Hematopoietic multipotent progenitor cell (in vitro differentiated cells): ENCODE results near the gene SCMH1. TPM values are rescaled to one million over a fixed set of nuclear protein-coding genes. Genes with fewer than 3 reads are reported as not detected.

Experiments
- DNase-seq, 3 donors: peaks; one replicate each; pipeline ENCODE4 v3.0.0-alpha.2; 2011 to 2015; ENCODE audit warnings: low read depth in 2 of 3, low spot score in 2 of 3
- total RNA-seq: library from RNA; depleted of rRNA; stranded (reverse); fragments of >200 nt; gene quantifications from one replicate; pipeline ENCODE4 v1.2.3, GENCODE V29; 2012

Gene SCMH1
- total RNA-seq = 39.3 TPM

GRCh38 chr1:41241749-41242341, at the start of gene SCMH1:
SCMH1 (minus strand) TSS chr1:41242306; CDS start chr1:41186133, 56,173 bp downstream.
- DNase-seq = peak; percentile 26 to 69 (median 61)

DNA sequence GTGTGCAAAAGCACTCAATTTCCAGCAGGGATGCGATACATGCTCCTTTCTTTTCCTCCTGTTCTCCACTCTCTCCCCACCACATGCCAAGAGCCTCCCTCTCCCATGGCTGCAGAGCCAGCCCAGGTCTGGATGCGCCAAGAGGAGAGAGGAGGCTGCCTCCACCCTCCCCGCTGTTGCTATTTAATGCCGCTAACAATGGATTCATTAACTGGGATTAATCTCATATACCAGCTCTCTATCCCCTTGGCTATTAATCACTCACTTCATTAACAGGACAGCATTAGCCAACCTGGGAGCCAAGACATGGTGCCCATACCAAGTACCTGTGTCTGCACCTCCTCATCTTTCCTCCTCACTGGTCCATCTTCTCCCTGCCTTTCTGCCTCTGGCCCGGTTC, 49.1 kb upstream of the SCMH1 start:
- no peak for DNase-seq

DNA sequence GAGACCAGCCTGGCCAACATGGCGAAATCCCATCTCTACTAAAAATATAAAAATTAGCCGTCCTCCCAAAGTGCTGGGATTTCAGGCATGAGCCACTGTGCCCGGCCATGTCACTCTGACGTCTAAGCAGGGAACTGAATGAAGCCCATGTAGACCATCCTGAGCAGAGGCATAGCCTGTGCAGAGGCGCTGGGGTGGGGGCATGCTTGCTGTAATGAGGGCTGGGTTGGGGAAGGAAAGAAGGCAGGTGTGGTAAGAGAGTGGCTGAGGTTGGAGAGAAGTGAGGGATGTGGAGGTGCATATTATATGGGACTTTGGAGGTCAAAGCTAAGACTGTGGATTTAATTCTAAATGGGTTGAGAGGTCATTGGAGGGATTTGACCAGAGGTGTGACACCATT, 47.1 kb upstream of the SCMH1 start:
- DNase-seq = no peak

DNA sequence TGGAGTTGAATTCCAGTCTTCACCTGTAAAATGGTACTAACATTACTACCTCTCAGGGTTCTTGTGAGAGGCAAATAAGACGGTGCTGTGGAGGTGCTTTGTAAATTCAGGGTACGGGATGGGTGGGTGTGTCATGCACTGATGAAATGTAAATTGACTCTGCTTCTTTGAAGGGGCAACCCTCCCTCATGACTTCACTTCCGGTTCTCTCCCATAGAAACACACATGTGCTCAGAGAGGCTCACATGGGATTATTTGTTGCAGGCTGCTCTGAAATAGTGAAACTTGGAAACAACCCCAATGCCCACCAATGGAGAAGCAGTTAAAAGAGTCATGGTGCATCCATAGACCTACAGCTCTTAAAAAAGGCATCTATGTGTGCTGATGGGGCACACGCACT, 44.9 kb upstream of the SCMH1 start:
- no peak for DNase-seq

DNA sequence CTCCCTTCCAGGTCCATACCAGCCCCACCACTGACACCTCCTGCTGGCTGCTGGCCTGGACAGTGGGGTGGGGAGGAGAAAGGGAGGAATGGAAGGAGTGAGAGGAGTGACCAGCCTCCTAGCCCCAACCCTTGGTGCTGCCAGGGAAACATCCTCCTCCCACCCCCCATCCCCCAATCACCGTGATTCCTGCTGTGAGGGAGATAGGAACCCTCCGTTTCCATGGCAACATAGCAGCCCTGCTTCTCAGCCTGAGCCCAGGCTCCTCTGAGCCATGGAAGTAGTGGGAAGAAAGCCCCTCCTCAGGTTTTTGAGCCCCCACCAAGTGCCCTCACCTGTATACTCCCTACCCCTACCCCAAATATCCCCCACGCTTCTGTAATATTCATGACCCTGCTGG, 44.4 kb upstream of the SCMH1 start:
- DNase-seq = no peak

GRCh38 chr1:41285818-41286217, 43.7 kb upstream of the SCMH1 start:
- no peak for DNase-seq

GRCh38 chr1:41284121-41284520, 42.0 kb upstream of the SCMH1 start:
- DNase-seq = no peak

DNA sequence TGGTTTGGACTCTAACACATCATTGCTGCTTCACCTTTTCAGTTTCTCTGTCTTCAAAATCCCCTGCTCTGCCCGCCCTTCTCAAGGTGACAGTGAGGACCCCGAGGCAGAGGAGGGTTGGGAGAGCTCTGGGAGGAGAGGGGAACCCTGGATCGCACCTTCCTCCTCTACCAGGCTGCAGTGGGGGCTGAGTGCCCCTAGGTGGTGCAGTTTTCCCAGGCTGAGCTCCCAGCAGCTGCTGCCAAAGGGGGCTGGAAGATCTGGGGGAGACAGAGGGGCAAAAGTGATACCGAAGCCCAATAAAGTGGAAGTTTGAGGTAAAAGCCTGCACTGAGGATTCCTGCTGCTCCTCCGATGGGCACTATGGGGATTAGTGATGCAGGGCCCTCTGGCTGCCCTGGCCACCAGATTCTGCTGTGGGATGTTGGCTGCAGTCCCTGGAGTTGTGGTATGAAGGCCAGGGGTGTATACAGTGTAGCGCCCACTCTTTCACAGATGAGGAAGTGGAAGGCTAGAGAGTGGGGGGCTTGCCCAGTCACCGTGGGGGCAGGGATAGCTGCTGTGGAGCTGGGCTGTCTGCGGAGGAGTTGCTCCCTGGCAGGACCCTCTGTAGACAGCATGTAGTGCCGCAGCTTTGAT, 40.7 kb upstream of the SCMH1 start:
- peak in 2 of 3 donors; percentile 45 to 51 for DNase-seq

DNA sequence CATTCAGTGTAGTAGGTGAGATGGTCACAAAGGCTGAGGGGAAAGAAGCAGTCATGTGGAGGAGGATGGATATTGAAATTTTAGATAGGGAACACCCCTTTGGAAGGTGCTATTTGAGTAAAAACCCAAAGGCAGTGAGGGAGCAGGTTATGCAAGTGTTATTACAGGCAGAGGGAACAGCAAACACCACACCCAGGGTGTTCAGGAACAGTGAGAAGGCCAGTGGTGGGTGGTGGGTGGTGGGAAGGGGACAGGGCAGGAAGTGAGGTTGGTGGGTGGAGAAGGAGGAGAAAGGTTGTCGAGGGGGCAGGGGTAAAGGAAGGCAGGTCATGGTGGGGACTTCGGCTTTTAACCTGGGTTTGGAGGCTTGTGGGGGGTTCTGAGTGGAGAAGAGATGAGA, 39.2 kb upstream of the SCMH1 start:
- DNase-seq = no peak

DNA sequence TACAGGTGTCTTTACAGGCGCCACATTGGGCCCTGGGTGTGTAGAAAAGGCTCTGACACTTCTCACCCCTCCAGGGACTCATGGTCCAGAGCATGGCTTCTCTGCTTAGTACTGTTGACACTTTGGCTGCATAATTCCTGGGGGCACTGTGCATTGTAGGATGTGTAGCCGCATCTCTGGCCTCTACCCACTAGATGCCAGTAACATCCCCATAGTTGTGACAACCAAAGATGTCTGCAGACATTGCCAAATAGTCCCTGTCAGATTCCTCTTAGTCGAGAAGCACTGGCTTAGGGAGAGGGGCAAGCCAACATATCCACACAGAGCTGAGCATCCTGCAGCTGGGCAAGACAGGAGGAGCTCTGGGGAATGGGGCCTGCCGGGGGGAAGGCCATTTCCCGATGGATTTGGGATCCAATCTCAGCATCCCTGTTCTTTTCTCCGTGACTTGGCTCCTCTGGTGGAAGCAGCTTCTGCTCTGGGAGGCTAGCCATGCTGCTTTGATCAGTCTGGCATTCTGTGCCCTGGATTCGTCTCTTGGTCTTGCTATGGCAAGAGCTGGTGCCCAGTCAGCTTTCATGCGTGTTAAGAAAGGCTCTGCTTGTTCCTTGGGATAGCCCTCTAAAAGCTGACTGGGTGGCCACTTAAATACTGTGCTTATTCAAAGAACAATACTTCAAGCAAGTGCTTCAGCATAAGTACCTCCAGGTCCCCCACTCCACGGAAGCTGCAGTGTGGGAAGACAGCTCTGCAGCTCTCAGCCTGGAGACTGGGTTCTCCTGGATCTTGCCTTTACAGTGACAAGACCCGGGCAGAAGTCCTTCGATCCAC, 38.3 kb upstream of the SCMH1 start:
- DNase-seq = no peak

GRCh38 chr1:41278076-41278475, 36.0 kb upstream of the SCMH1 start:
- DNase-seq = no peak

- peak in 1 of 3 donors; percentile 34 for DNase-seq
Observed at GRCh38 chr1:41277371-41277975, 35.4 kb upstream of the SCMH1 start.

GRCh38 chr1:41275831-41276230, 33.7 kb upstream of the SCMH1 start:
- no peak for DNase-seq

DNA sequence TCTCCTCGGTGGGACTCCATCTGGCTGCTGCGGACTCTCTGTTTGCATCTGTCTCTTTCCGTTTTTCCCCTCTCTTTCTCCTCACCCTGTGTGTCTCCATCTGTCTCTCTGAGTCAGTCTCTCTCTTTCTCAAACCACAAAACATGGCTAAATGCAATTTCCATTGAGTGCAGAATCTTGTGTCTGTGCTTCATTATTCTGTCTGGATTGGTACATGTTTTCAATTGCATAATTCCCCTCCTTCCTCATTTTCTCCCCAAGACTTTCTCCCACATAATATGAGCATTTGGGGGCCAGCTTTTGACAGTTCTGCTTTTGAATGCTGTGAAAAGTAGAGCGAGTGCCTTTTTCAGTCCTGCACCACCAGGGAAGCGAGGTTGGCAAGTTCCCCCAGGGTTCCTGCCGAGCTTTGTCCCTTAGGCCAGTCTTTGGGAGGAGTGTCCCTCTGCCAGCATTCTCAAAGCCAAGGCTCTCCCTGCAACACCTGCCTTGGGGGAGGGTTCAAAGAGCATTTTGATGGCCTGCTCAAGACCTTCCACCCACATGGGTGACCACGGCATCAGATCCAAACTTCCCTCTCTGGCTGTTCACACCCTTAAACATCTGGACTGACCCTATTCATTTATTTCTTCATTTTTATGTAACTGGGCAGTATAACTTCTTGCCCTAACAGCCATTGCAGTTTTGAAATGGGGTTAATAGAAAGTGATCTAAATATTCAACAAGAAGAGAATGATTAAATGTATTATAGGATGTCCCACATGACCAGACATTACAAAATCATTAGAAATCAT, 32.8 kb upstream of the SCMH1 start:
- peak in 2 of 3 donors; percentile 9 to 44 for DNase-seq

GRCh38 chr1:41272601-41273000, 30.5 kb upstream of the SCMH1 start:
- no peak for DNase-seq

GRCh38 chr1:41268154-41268770, 26.2 kb upstream of the SCMH1 start:
- DNase-seq = peak; percentile 53 to 58 (median 57)

GRCh38 chr1:41261926-41262618, 20.0 kb upstream of the SCMH1 start:
- no peak for DNase-seq

DNA sequence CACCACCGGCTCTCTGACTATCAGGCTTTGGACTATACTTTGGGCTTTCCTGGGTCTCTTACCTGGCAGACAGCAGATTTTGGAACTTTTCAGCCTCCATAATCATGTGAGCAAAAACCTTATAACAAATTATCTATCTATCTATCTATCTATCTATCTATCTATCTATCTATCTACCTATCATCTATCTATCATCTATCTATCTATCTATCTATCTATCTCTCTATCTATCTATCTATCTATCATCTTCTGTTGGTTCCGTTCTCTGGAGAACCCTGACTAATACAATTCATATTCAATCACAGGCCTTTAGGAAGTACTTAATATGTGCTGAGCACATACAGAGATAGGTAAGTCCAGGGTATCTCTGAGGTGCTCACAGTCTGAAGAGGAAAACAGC, 18.7 kb upstream of the SCMH1 start:
- DNase-seq = no peak

DNA sequence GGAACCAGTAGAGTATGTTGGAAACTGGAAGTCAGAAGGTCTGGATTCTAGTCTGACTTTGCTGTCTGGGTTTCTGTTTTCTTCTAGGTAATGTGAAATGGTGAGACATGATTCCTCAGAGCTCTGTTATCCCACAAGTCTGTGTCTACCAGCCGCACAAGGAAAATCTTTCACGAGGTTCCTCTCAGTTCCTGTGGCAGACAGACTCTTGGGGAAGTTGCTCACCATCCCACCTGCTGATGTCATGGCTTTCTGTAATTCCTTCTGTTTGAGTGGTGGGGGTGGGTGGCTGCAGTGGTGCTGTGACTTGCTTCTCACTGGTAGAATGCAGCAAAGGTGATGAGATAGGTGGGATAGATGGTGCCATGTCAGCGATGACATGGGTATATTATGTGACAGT, 17.1 kb upstream of the SCMH1 start:
- DNase-seq = no peak

- no peak for DNase-seq
Observed at GRCh38 chr1:41255978-41256377, 13.9 kb upstream of the SCMH1 start.
